HG02943 (cell line): ENCODE measurements around the gene DENND4A.
"Not testable (repeated sequence)": the region's sequence is repeated elsewhere in the genome, so short reads cannot be mapped to it uniquely, and the experiment has no call there.

ENCODE experiments used
- ATAC-seq: cut with Tn5 transposase; IDR thresholded peaks from one replicate; pipeline ENCODE4 v1.9.1; 2021; ENCODE audit warnings: mild to moderate bottlenecking, low read depth, moderate library complexity; ENCODE audit not compliant: unreplicated experiment

DENND4A gene

DNA sequence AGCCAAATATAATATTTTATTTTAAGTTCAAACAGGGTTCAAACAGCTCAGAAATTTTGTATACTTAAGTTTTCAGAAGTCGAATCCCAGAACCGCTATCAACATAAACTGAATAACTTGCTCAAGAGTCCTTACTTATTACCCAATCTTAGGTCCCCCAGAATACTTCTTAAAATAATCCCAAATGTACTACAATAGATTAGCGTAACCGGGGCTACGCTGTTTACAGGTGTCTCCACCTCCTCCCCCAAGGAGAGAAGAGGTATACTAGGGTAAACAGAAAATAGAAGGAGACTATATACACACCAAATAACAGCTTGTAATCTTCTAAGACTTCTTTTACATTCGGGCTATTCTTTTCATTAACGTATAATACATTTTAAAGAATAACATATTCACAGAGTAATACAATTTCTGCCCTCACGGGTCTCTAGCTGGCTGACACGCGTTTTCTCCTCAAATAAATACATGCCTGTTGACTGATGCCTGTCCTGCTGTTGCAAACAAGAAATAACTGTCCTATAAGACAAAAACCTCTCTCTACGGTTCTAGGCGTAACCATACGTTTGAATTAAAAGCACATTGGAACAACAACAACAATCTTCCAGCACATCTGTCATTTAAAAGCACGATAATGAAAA lies 1.3 kb downstream of the DENND4A start:
- ATAC-seq: no peak

DNA sequence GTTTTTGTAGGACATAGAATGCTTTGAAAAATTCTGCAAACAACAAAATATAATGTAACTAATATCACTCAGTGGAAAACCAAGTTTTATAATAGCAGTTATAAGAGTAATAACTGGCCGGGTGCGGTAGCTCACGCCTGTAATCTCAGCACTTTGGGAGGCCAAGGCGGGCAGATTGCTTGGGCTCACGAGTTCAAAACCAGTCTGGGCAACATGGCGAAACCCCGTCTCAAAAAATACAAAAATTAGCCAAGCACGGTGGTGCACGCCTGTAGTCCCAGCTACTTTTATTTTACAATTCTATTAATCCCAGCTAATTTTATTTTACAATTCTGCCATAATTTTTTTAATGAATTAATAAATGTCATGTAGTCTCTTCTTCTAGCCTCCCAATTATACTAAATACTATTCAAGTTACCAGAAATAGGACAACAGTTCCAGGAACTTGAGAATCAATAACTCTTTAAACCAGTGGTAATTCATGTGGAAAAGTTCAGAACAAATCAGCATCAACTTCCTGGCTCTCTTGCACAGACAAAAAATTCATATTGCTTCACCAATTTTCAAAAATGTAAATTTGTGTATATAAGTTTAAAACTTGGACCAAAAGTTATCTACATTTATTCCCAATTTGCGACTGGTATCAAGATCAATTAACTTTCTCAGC lies 2.2 kb downstream of the DENND4A start:
- no peak for ATAC-seq

DNA sequence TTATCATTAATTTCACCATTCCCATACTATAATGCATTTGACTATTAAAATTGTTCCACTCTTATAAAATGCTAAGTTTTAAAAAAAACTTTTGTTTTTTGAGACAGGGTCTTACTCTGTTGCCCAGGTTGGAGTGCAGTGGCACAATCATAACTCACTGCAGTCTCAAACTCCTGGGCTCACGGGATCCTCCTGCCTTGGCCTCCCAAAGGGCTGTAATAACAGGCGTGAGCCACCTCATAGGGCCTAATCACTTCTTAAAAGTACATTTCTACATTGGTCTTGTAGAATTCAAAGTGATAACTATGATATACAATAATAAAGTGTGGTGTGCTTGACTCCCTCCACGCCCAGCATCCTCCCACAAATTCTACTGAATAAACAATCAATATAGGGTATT lies 3.0 kb downstream of the DENND4A start:
- ATAC-seq: no peak

GRCh38 chr15:65787260-65787659 lies 4.8 kb downstream of the DENND4A start:
- ATAC-seq: no peak

DNA sequence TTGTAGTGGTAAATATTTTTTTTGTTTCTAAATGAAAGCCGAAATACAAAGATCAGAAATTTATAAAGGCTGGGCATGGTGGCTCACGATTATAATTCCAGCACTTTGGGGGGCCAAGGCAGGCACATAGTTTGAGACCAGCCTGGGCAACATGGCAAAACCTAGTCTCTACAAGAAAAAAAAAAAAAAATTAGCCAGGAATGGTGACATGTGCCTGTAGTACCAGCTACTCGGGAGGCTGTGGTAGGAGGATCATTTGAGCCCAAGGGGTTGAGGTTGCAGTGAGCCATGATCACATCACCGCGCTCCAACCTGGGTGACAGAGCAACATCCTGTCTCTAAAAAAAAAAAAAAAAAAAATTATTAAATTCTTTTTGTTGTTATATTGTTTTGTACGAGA lies 6.9 kb downstream of the DENND4A start:
- ATAC-seq: no peak

DNA sequence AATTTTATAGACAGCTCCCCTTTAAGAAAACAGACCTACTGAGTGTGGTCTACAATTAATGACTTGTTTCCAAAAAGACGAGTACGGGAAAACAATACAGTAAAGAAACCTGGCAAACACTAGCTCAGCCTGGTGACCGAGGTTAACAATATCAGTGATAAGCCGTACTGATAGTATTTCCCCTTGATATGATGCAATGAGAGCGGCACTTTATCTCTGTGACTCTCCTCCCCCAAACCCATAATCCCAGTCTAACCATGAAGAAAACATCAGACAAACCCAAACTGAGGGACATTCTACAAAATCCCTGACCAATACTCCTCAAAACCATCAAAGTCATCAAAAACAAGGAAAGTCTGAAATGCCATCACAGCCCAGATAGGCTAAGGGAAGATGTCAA lies 8.2 kb downstream of the DENND4A start:
- no peak for ATAC-seq

- no peak for ATAC-seq
These were observed 10.0 kb downstream of the DENND4A start for GRCh38 chr15:65782096-65782495.

- ATAC-seq: not testable (repeated sequence)
These were observed 13.4 kb downstream of the DENND4A start for GRCh38 chr15:65778701-65779100.

DNA sequence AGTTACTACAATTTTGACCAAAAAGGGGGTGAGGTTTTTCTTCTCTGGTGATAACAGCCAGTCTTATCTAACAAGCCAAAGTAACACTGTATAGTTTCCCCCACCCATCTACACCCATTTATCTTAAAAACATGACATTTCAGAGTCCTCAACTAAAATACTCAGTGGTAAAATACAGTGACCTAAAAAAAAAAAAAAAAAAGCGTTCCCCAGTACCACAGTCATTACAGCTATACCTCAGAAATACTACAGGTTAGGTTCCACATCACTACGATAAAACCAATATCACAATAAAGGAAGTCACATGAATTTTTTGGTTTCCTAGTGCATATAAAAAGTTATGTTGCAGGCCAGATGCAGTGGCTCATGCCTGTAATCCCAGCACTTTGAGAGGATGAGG lies 13.8 kb downstream of the DENND4A start:
- ATAC-seq: no peak

DNA sequence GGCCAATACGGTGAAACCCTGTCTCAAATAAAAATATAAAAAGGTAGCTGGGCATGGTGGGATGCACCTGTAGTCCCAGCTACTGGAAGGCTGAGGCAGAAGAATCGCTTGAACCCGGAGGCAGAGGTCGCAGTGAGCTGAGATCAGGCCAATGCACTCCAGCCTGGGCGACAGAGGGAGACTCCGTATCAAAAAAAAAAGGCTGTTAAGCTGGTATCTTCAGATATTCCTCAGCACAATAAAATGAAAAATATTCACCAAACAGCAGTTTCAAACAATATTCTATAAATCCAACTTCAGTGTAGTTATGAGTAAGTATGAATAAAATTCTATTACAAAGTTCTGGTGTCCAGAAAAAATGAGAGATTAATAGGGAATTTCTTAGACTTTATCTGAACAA lies 14.2 kb downstream of the DENND4A start:
- no peak for ATAC-seq

- ATAC-seq: no peak
These were observed 15.0 kb downstream of the DENND4A start for GRCh38 chr15:65777053-65777452.

DNA sequence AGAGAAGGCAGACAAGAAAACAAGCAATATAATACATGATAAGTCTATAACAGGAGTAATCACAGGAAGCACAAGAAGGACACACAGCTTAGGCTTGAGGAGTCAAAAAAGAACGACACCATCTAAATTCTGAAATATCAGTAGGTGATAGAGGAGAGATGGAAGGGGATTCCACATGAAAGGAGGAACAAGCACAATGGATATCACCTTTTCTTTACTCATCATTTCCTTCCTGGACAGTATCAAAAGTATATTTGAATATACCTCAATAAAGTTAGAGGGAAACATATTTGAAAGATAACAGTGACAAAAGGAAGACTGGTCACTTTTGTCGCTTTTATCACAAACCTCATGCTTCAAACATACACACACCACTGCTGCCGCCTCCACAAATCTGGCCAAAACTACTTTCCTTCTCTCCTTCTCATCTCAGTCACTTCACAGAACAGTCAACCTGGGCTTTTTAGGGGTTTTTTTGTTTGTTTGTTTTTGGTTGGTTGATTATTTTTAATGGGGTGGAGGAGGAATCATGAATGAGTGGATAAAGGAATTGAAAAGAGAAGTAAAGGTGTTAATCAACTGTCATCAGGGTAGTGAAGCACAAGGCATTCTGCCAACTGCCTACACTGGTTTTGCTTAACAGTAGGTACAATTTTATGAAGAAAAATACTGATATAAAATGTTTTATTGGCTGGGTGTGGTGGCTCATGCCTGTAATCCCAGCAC lies 18.5 kb downstream of the DENND4A start:
- no peak for ATAC-seq

DNA sequence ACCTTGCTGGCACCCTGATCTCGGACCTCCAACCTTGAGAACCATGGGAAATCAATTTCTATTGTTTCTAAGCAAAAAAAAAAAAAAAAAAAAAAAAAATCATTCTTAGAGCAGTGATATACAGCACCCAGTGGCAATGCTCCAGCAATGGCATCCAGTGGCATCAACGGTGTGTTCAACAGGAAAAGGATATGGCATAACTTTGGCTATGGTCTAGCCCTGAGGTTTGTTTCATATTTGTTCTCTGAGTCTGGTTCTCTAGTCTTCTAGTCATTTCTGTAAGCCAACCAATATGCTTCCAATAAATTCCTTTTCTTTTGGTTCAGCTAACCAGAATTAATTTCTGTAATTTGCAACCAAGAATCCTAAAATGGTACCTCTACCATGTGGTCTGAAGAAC lies 19.2 kb downstream of the DENND4A start:
- ATAC-seq: no peak

- ATAC-seq: no peak
These were observed 20.2 kb downstream of the DENND4A start for GRCh38 chr15:65771870-65772269.

GRCh38 chr15:65769482-65769881 lies 22.6 kb downstream of the DENND4A start:
- no peak for ATAC-seq

GRCh38 chr15:65767895-65768294 lies 24.2 kb downstream of the DENND4A start:
- ATAC-seq: no peak

- ATAC-seq: no peak
These were observed 24.9 kb downstream of the DENND4A start for GRCh38 chr15:65767264-65767595.

GRCh38 chr15:65766422-65767263 lies 25.4 kb downstream of the DENND4A start:
- no peak for ATAC-seq

GRCh38 chr15:65765106-65765505 lies 27.0 kb downstream of the DENND4A start:
- ATAC-seq: no peak

DNA sequence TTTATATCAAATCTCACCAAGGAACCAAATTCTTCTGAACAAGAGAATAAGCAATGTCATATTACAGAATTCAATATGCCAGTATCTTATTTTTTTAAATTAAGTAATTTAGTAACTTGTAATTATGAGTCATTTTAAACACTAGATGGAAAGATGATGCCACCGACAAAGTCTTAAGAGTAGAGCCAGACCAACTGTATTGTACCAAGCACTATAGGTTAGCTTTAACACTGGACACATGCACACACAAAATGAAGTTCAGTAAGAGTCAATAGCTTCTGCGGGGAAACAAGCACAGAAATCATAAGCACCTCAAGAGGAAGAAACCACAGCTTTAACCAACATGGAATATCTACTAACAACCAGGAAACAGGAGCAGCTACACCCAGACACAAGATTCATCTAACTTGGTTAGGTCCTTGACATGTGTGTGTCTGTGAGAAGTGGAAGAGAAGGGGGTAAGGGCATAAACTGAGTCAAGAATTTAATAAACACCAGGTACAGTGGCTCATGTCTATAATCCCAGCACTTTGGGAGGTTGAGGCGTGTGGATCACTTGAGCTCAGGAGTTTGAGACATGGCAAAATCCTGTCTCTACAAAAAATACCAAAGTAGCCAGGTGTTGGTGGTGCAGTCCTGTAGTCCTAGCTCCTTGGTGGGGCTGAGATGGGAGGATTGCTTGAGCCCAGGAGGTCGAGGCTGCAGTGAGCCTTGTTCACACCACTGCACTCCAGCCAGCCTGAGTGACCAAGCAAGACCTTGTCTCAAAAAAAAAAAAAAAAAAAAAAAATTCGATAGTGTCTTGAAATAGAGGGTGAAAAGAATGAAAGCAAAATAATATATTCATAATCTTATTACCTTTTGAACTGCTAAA lies 28.9 kb downstream of the DENND4A start:
- ATAC-seq: no peak
